Measurements from ENCODE around the gene QRFP. TPM values are rescaled to one million over a fixed set of nuclear protein-coding genes. Genes with fewer than 3 reads are reported as not detected.
A peak's percentile ranks its signal among the peaks of the same experiment; 100 is the strongest.

Gene QRFP
- total RNA-seq, 1 donor from 2014 or later, result not detected

GRCh38 chr9:130930804-130931349 lies 34.3 kb upstream of the QRFP start:
- H3K36me3 ChIP-seq (ENCODE audit: control insufficient read depth, insufficient read depth, low read length), result no peaks in the 10 kb centered on the region
- peaks cover 3% of the 10 kb centered on the region for H3K27me3 ChIP-seq (ENCODE audit: control insufficient read depth, insufficient read depth, low read length)
- FAIRE-seq (no peak), DNase-seq (ENCODE audit: low read depth) (no peak)
- H3K4me3 ChIP-seq (ENCODE audit: low read depth, low read length), result no peak overlapping the region
- TF ChIP-seq CTCF (IDR thresholded peaks at IDR 0.05; ENCODE audit: insufficient read depth, low read length, severe bottlenecking), result no peak

- no peak for TF ChIP-seq CTCF (IDR thresholded peaks at IDR 0.05; ENCODE audit: insufficient read depth, low read length, severe bottlenecking)
- no peak overlapping the region for H3K4me3 ChIP-seq (ENCODE audit: low read depth, low read length)
- H3K36me3 ChIP-seq (ENCODE audit: control insufficient read depth, insufficient read depth, low read length), result no peaks in the 10 kb centered on the region
- peaks cover 5% of the 10 kb centered on the region for H3K27me3 ChIP-seq (ENCODE audit: control insufficient read depth, insufficient read depth, low read length)
- FAIRE-seq (no peak), DNase-seq (ENCODE audit: low read depth) (no peak)
Observed at GRCh38 chr9:130930132-130930803, 33.7 kb upstream of the QRFP start.

GRCh38 chr9:130929571-130930038 lies 33.0 kb upstream of the QRFP start:
- no peak for DNase-seq (ENCODE audit: low read depth)
- no peak for TF ChIP-seq CTCF (IDR thresholded peaks at IDR 0.05; ENCODE audit: insufficient read depth, low read length, severe bottlenecking)
- Histone ChIP-seq H3K27me3 (ENCODE audit: control insufficient read depth, insufficient read depth, low read length) (peaks cover 8% of the 10 kb centered on the region), H3K36me3 (ENCODE audit: control insufficient read depth, insufficient read depth, low read length) (no peaks in the 10 kb centered on the region), H3K4me3 (ENCODE audit: low read depth, low read length) (no peak overlapping the region)
- FAIRE-seq, result no peak

- H3K27me3 ChIP-seq (ENCODE audit: control insufficient read depth, insufficient read depth, low read length), result peaks cover 10% of the 10 kb centered on the region
- no peaks in the 10 kb centered on the region for H3K36me3 ChIP-seq (ENCODE audit: control insufficient read depth, insufficient read depth, low read length)
- TF ChIP-seq CTCF (IDR thresholded peaks at IDR 0.05; ENCODE audit: insufficient read depth, low read length, severe bottlenecking), result no peak
- peak; percentile 90 for DNase-seq (ENCODE audit: low read depth)
- no peak for FAIRE-seq
- H3K4me3 ChIP-seq (ENCODE audit: low read depth, low read length), result no peak overlapping the region
Observed at GRCh38 chr9:130927995-130928900, 31.6 kb upstream of the QRFP start.

GRCh38 chr9:130927338-130927737 lies 30.7 kb upstream of the QRFP start:
- FAIRE-seq, result no peak
- no peaks in the 10 kb centered on the region for H3K36me3 ChIP-seq (ENCODE audit: control insufficient read depth, insufficient read depth, low read length)
- TF ChIP-seq CTCF (IDR thresholded peaks at IDR 0.05; ENCODE audit: insufficient read depth, low read length, severe bottlenecking), result no peak
- H3K4me3 ChIP-seq (ENCODE audit: low read depth, low read length), result no peak overlapping the region
- peaks cover 13% of the 10 kb centered on the region for H3K27me3 ChIP-seq (ENCODE audit: control insufficient read depth, insufficient read depth, low read length)
- DNase-seq (ENCODE audit: low read depth), result no peak
